GM04503 (cell line): ENCODE data around the gene CIAPIN1.

Source experiments
- DNase-seq: peaks from one replicate; pipeline ENCODE4 v3.0.0-alpha.2; 2012; ENCODE audit warnings: low read depth

The CIAPIN1 gene

DNA sequence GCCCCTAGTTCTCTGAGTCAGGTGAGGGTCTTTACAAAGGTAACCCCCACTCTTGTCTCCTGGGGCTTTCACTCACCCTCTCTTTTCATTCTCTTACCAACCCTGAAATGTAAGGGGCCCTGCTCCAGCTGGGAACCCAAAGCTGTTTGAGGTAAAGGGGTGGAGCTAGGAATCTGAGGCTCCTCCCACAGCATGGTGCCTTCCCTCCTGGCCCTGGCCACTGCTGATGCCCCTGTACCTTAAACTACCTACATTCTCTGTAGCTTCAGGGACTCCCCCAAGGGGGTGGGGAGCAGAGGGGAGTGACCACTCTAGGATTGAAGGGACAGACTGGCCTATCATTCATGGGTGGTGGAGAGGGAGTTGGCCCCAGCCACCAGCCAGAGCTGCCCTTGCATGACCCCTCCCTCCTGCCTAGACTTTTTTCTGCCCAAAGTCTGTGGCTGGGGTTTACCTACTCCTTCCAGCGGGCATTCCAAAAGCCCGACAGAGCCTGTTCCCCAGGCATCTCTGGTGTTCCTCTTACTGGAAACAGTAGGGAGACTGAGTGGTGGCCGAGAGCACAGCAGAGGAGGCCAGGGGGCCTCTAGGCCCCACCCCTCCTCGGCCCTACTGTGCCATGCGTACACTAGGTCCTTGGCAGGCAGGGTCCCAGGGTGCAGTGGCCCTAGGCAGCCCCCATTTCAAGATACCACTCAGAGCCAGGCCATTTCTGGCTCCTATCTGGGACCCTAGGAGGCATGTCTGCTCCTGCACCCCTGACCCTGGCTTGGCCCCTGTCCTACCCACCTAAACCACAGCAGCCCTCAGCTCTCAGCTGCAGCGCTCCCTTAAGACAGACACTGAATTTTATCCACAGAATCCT, 29.6 kb upstream of the CIAPIN1 start:
- DNase-seq = no peak

DNA sequence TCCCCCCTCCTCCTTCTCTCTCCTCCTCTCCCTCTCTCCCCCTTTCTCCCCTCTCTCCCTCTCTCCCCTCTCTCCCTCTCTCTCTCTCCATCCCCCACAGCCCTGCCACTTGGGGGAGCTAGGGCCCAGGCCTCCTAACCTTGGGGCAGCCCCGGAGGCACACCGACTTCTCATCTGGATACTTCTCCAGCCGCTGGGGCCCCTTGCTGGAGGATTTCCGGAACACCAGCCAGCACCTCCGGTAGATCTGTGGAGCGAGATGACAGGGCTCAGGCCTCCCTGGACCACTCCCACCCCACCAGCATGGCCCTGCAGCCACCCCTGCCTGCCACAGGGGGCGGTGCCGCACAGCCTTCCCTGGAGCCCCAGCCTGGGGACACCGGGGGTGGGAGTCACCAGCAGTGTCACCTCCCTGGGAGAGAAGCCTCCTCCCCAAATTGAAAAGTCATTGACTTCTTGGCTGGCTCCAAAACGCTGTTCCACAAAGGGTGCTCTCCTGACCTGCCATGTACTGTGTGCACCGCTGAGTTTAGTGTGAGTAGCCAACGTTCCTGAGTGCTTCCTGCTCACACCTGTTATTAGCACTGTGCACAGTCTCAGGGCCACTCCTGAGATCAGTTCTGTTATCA, 28.6 kb upstream of the CIAPIN1 start:
- DNase-seq = no peak

DNA sequence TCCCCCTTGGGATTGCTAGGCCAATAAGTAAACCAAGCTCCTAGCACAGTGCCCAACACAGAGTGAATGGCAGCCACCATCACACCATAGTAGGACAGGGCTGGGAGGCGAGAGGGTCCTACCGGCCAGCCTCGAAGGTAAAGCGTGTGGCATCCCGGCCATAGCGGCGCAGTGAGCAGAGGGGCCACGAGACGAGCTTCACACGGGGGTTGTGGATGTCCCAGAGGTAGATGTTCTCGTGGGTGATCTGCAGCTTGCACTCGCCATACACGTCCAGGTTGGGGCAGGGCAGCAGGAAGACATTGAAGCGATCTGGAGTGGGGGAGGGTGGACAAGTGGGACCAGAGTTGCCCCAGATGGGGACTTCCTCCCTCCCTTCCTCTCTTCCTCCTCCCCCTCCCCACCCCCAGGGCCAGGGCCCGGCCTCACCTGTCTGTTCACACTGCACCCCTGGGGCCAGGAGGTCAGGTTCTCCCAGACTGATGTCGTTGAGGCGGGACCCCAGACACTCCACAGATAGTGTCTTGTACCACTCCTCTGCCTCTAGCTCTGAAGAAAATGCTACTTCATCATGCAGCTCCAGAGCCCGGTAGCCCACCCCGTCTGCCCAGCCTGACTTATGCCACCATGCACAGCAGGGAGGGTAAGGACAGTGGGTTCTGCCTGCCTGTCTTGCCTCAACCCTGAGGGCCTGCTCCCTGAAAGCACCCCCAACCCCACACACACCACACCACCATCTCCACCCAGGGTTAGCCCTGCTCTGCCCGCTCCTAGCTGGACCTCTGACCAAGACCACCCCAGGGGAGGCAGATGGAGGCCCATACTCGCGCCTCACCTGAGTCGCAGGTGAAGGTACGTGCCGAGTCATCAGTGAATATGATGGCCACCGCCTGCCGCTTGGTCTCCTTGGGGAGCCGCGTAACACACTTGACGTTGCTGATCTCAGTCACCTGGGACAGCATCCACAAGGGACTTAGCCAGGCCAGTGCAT, 27.8 kb upstream of the CIAPIN1 start:
- no peak for DNase-seq

DNA sequence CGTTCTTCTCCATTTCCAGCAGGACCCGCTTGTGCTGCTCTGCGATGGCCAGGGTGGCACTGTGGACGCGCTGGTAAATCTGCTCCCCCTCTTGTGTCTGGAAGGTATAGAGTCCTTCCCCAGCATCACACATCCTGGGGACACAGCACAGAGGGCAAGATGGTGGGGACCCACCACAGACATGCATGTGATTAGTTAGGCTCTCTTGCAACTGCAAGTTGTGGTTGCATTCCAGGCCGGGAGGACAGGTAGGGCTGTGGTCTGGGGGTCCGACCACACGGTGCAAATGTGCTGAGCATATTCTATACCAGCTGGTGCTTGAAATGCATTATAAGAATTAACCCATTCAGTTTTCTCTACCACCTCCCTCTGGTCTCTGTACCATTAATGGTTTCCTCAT, 26.7 kb upstream of the CIAPIN1 start:
- DNase-seq = no peak

DNA sequence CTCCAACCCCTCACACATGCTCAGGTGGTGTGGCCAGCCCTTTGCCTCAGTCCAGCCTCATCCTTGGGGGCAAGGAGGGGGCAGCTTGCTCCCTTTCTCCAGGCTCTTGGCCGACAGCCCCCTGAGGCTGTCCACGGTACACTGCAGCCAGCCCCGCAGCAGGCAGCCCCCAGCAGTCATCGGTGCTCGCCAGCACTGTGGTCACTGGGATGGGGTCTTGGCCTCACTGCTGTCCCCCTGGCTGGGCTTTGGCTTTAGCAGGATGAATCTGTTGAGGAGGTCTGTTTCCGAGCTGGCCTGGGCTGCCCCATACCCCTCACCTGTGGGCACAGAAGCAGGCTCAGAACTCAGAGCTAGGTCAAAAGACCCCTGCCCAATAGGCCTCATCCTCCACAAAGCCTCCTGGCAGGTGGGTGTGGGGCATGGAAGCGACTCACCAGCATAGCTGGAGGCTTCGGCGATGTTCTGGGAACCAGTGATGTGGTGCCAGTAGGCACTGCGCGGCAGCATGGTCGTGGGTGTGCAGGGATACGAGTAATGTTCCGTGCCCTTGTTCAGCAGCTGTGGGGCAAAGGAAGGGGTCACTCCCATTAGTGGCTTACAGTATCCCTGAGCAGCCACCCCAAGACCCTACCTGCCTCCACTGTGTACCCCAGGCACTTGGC, 26.1 kb upstream of the CIAPIN1 start:
- no peak for DNase-seq

DNA sequence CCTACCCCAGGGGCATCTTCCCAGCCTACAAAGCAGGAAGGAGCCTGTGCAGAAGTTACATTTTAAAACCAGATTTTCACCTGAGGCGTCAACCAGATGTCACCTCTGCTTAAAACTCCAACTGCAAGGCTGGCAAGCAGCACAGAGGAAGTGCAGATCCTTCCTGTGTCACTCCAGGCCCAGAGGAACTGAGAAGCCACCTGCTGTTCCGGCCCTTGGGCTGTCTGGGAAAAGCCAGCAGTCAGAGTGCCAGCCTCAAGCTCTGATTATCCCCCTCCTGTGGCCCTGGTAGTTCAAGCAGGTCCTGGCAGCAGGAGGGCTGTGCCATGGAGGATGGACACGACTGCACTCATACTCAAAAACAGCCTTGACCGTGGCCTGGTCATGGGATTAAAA, 25.5 kb upstream of the CIAPIN1 start:
- no peak for DNase-seq

DNA sequence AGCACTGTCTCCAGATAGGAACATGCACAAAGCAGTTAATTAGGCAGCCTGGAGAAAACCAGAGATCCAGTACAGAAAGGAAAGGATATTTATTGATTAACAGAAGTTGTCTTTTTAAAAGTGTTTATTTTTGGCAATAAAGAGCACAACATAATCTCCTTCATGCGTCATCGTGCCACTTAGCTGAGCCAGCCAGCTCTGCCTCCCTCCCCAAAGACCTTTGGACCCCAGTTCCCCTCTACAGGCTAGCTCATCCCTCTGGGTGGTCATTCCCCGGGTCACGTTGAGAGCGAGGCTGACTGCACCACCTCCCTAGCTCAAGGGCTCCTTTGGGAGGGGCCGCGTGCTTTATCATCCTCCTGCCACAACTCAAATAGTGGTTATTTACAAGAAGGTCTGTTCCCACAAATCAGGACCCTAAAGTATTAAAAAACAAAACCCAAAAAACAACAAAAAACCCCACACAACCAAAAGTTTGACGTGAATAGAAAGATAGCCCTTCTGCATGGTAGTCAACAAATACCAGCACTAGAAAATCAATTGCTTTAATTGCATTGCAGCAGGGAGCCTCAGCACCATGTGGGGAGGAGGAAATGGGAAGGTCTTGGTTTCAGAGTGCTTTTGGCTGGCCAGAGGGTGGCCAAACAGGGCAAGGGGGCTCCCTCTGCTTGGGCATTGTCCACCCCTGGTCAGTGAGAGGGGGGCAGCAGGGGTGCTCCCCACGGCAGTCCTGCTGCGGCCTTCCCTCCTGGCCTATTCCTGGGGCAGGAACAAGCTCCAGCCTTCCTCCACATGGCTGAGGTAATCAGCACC, 24.9 kb upstream of the CIAPIN1 start:
- DNase-seq = no peak

DNA sequence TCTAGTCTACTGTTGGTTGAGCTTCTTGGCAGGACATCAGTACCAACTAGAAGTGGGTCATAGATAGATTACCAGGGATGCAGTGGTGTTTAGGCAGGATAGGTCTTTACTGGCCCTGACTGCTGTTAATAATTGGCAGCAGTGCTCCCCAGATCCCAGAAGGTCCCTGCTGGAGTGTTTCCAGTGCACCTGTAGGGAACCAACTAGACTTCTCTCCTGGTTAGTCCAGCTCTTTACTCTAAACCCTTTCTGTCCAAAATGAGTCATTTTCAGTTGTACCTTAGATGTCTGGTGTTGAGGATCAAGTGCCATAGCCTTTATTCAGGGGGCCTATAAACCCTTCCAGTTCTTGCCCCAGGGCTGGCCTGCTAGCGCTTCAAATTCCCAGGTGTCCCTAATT, 24.0 kb upstream of the CIAPIN1 start:
- DNase-seq = no peak

DNA sequence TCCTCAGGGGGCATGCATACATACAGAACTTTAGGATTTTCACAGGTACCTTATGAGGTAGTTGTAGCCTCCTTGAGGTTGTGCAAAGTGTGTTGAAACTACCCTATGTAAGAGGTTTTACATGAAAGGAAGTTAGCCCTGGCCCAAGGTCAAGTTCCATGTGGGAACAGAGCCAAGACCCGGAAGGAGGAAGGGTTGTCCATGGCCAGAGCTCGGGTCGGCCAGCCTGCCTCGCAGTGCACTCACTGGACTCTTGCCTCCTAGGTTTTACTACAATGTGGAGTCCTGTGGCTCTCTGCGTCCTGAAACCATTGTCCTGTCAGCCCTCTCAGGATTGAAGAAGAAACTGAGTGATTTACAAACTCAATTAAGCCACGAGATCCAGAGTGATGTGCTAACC, 23.5 kb upstream of the CIAPIN1 start:
- no peak for DNase-seq

DNA sequence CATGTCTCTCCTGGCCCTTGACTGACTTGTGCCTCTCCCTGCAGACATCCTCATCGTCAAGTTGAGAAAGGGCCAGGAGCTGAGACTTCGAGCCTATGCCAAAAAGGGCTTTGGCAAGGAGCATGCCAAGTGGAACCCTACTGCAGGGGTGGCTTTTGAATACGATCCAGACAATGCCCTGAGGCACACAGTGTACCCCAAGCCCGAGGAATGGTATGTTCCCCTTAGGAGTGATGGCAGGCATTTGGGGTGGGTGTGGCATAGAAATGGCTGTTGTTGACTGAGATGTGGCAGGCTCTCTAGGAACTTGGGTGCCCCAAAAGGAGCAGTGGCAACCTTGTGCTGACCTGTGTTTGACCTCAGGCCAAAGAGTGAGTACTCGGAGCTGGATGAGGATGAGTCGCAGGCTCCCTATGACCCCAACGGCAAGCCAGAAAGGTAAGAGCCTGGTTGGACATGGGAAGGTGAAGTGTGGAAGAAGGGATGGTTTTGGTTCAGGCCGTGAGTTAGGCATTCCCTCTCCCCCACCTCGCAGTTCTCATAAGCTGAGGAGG, 22.8 kb upstream of the CIAPIN1 start:
- no peak for DNase-seq

DNA sequence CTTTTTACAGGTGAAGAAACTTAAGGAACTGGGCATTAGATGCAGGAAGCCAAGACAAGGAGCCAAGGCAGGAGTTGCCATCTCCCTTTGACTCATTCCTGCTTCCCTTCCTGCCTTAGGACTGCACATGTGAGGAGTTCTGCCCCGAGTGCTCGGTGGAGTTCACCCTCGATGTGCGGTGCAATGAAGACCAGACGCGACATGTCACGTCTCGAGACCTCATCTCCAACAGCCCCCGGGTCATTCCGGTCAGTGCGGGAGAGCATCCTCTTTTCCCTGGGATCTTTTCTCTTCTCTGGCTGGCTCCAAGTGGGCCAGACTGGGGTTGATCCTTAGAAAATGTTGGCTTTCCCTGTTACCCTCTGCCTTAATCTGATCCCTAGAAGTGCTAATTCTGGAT, 21.9 kb upstream of the CIAPIN1 start:
- no peak for DNase-seq

DNA sequence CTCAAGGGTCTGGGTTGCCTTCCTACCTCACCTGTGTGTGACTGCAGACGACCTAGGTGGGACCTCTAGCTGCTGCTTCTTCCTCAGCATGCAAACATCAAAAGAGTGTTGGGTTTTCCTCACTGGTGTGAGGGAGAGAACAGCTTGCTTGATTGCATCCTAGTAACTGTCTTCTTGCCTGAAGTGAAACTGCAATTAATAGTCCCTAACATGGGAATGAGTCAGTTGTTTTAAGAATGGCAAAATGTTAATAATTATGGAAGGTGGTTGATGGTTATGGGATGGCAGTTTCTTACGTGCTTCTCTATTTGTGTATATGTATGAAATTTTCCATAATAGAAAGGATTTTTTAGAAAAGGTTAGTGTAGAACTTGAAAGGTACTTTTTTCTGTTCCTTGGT, 21.2 kb upstream of the CIAPIN1 start:
- no peak for DNase-seq

DNA sequence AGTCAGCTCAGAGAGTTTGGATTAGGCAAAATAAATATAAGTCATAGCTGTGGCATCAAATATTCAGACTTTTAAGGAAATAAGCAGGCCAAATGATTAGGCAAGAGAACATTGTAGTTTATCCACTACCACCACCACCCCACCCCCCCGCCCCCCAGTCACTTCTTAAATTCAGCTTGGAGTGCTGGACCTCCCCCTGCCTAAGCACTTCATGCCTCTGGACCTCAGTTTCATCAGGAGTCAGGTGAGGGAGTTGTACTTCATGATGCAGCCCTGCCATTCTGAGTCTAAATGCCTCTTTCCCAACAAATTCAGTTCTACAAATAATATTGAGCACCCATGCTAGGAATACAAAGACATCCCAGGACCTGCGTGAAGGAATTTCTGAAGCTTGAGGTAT, 17.3 kb upstream of the CIAPIN1 start:
- no peak for DNase-seq

DNA sequence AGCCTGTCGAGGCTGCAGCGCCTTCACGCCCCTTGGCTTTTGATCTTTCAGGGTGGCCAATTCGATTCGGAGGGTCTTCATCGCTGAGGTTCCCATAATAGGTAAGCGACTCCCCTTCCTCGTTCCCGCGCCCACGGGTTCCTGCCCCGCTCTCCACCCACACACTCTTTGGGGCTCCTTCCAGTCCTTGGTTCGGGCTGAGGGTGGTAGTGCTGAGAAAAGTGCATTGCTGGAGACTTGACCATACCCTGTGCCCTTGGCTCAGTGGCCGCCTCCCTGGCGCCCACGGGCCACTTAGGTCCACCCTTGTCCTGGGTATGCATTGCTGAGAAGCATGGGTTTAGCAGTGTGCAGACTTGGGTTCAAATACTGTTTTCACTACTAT, 15.8 kb upstream of the CIAPIN1 start:
- DNase-seq = no peak

DNA sequence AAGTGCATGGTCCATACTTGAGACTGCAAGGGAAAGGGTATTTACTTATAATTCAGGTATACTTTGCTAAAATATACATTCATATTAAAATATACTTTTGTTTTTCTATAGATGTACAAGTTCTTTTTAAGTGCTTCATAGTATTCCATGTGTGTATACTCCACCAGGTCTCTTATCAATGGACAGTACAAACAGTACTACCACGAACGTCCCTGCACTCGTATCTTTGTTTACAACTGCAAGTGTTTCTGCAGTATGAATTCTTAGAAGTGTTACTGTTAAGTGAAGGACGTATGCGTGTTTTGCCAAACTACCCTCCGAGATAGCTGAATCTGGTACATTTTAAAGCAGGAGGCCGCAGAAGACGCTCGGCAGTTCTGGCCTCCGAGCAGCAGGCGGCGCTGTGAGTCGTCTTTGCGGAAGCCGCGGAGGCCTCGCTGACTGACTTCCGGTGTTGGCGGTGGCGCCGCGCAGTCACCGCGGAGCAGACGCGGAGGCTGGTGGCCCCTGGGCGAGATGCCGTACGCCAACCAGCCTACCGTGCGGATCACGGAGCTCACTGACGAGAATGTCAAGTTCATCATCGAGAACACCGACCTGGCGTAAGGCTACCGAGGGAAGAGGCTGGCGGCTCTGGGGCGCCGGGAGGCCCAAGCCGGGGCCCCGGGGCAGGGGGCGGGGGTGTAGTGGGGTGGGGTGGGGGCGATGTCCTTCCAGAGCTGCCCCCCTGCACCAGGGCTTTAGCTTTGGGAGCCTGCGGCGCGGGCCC, 15.2 kb upstream of the CIAPIN1 start, which contains the start of gene POLR2C:
TSS of gene POLR2C (plus strand) at position 471 of the 769 bp plus-strand sequence. CDS start at position 517, 46 bp downstream.
- no peak for DNase-seq

DNA sequence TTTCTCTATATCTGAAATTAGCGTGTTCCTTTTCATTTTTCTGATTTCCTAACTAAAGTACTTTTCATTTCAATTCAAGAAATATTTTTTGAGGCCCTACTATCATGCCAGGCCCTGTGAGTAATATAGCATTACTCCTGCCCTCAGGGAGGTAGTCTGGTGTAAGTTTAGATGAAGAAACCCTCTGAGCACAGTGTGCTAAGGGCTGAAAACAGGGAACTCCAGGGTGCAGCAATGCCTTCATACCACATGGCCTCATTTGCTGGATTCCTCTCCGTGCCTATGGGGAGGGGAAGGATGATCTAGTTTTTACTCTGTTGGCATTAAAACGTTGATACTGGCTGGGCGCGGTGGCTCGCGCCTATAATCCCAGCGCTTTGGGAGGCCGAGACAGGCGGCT, 4.8 kb upstream of the CIAPIN1 start:
- DNase-seq = no peak

DNA sequence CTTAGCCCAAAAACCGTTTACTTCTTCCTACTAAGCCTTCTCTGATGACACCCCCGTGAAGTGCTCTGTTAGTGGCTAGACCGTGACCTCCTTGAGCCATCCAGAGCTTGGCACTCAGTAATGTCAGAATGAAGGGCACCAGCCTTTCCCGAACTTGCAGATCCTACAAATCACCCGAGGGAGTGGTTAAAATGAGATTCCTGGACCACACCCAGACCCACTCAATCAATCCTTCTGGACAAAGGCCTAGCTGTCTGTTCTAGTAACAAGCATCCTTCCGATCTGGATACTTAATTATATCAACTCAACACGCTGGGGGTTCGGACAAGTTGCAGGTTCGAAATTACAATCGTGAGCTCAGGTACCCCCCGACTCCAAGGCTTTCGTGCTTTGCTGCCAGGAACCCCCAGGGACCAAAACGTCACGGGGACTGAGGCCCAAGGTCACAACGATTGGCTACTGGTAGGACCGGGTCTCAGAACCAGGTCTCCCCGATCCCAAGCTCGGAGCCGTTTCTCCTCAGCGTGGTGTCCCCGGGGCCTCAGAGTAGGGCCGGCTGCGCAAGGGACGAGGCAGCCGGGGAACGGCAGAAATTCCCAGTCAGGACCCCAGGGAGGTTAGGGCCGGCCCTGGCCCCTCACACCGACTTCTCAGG, 527 bp downstream of the CIAPIN1 start:
- no peak for DNase-seq

DNA sequence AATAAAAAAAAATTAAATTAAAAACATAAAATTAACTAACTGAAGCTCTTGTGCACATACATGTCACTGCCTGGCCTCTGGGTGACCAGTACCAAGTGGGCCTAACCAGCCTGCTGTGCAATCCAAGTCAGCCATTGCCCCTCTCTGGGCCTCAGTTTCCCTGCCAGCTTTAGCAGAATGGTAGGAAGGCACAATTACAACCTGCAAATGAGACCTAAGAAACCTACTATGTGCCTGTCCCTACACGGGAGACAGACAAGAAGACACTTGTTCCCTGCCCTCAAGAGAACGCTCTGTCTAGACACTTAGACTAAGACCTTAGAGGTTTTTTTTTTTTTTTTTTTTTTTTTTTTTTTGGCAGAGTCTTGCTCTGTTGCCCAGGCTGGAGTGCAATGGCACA, 1.7 kb downstream of the CIAPIN1 start:
- DNase-seq = no peak

DNA sequence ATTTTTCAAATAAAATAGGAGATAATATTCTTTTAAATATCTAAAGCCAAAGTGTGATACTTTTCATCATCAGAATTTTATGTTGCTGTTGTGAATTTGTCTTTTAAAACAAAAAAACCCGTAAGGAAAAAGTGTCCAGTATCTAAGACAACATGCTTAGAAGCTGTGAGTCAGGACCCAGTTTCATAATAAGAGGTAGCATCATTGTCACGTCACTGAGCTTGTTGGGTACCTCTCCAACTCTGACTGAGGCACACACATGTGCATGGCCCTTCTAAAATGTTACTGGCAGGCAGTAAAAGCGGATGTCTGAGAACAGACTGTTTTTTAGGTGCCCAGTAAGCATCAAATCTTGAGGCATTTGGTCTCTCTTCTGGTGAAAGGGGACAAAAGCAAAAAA, 2.5 kb downstream of the CIAPIN1 start:
- DNase-seq = peak; percentile 52
